Type B pancreatic cell (in vitro differentiated cells): Measurements from ENCODE around the gene LENG1. TPM values are rescaled to one million over a fixed set of nuclear protein-coding genes. Genes with fewer than 3 reads are reported as not detected.

Source experiments
- DNase-seq: peaks from one replicate; pipeline ENCODE4 v3.0.0; 2021; ENCODE audit warnings: mixed read lengths; ENCODE audit not compliant: unreplicated experiment; ENCODE audit errors: extremely low spot score
- H3K27ac Mint-ChIP-seq: 2 replicates; pipeline ENCODE4 v1.8.0; 2021; ENCODE audit warnings: mild to moderate bottlenecking, mixed read lengths
- H3K27me3 Mint-ChIP-seq: 2 replicates; pipeline ENCODE4 v1.8.0; 2021; ENCODE audit warnings: mixed read lengths
- H3K36me3 Mint-ChIP-seq: 2 replicates; pipeline ENCODE4 v1.8.0; 2021; ENCODE audit warnings: mixed read lengths
- H3K4me1 Mint-ChIP-seq: one replicate; pipeline ENCODE4 v1.8.0; 2021; ENCODE audit warnings: mixed read lengths; ENCODE audit not compliant: unreplicated experiment
- H3K4me3 Mint-ChIP-seq: 2 replicates; pipeline ENCODE4 v1.8.0; 2021; ENCODE audit warnings: mild to moderate bottlenecking, mixed read lengths
- H3K9me3 Mint-ChIP-seq: 2 replicates; pipeline ENCODE4 v1.8.0; 2021; ENCODE audit warnings: mixed read lengths
- CTCF ChIP-seq: fragments of 200-600 bp; sonication (generic); conservative IDR thresholded peaks from 2 replicates; pipeline ENCODE4 v1.5.0; 2021; ENCODE audit warnings: antibody characterized with exemption, mild to moderate bottlenecking
- total RNA-seq: library from RNA; stranded (reverse); gene quantifications from 2 replicates; pipeline ENCODE4 v1.2.1, GENCODE V29; 2021; ENCODE audit warnings: low replicate concordance

LENG1 gene
- total RNA-seq, 1 donor from 2014 or later, result 6.6 TPM

- H3K9me3 Mint-ChIP-seq, result no peaks in the 10 kb centered on the region
- peaks cover 4% of the 10 kb centered on the region for H3K36me3 Mint-ChIP-seq
- no peak for DNase-seq
- no peak for TF ChIP-seq CTCF
- H3K27ac Mint-ChIP-seq, result no peak overlapping the region
- no peaks in the 10 kb centered on the region for H3K27me3 Mint-ChIP-seq
- no peak overlapping the region for H3K4me3 Mint-ChIP-seq
- no peaks in the 10 kb centered on the region for H3K4me1 Mint-ChIP-seq
Observed at GRCh38 chr19:54108496-54108895, 51.0 kb downstream of the LENG1 start.

GRCh38 chr19:54107876-54108490 is 51.5 kb downstream of the LENG1 start:
- Mint-ChIP-seq H3K9me3 (no peaks in the 10 kb centered on the region), H3K36me3 (peaks cover 4% of the 10 kb centered on the region), H3K27me3 (no peaks in the 10 kb centered on the region), H3K27ac (no peak overlapping the region), H3K4me1 (no peaks in the 10 kb centered on the region), H3K4me3 (no peak overlapping the region)
- no peak for TF ChIP-seq CTCF
- no peak for DNase-seq

GRCh38 chr19:54106716-54107115 is 52.8 kb downstream of the LENG1 start:
- H3K4me3 Mint-ChIP-seq, result peak overlapping the region; percentile 45
- no peak overlapping the region for H3K27ac Mint-ChIP-seq
- peaks cover 4% of the 10 kb centered on the region for H3K27me3 Mint-ChIP-seq
- peaks cover 4% of the 10 kb centered on the region for H3K36me3 Mint-ChIP-seq
- peaks cover 6% of the 10 kb centered on the region for H3K4me1 Mint-ChIP-seq
- no peaks in the 10 kb centered on the region for H3K9me3 Mint-ChIP-seq
- DNase-seq, result no peak
- TF ChIP-seq CTCF, result no peak

GRCh38 chr19:54105796-54106195 is 53.7 kb downstream of the LENG1 start:
- H3K4me3 Mint-ChIP-seq, result peak overlapping the region; percentile 68
- peaks cover 6% of the 10 kb centered on the region for H3K4me1 Mint-ChIP-seq
- peaks cover 4% of the 10 kb centered on the region for H3K27me3 Mint-ChIP-seq
- no peak overlapping the region for H3K27ac Mint-ChIP-seq
- no peak for TF ChIP-seq CTCF
- H3K36me3 Mint-ChIP-seq, result peaks cover 2% of the 10 kb centered on the region
- H3K9me3 Mint-ChIP-seq, result no peaks in the 10 kb centered on the region
- no peak for DNase-seq

Other genes starting within 250 kb of the LENG1 start
- gene CACNG8, start 196.8 kb downstream of the LENG1 start, total RNA-seq, result 0.05 and 0.97 TPM in 2 replicates
- gene CACNG6, start 168.1 kb downstream of the LENG1 start, total RNA-seq, result 0.27 and 0.98 TPM in 2 replicates
- not detected in 2 replicates for gene VSTM1, start 95.8 kb downstream of the LENG1 start, total RNA-seq
- gene TARM1, start 78.4 kb downstream of the LENG1 start, total RNA-seq, result not detected in 2 replicates
- not detected in 2 replicates for gene OSCAR, start 58.9 kb downstream of the LENG1 start, total RNA-seq
- gene NDUFA3, start 56.9 kb downstream of the LENG1 start, total RNA-seq, result 140 and 155 TPM in 2 replicates
- gene TFPT, start 44.1 kb downstream of the LENG1 start, total RNA-seq, result 14.1 and 17.0 TPM in 2 replicates
- gene PRPF31, start 44.0 kb downstream of the LENG1 start, total RNA-seq, result 80.5 and 89.8 TPM in 2 replicates
- 55.4 and 72.9 TPM in 2 replicates for gene CNOT3, start 22.0 kb downstream of the LENG1 start, total RNA-seq
- gene TMC4, start 13.4 kb upstream of the LENG1 start, total RNA-seq, result 24.2 and 42.1 TPM in 2 replicates
- gene MBOAT7, start 29.9 kb upstream of the LENG1 start, total RNA-seq, result 73.3 and 86.7 TPM in 2 replicates
- gene TSEN34, start 31.6 kb upstream of the LENG1 start, total RNA-seq, result 39.3 and 41.9 TPM in 2 replicates
- 1,437 and 1,455 TPM in 2 replicates for gene RPS9, start 41.1 kb upstream of the LENG1 start, total RNA-seq
- gene LILRB3, start 63.3 kb upstream of the LENG1 start, total RNA-seq, result not detected in 2 replicates
- gene LILRA6, start 83.1 kb upstream of the LENG1 start, total RNA-seq, result not detected in 2 replicates
- gene LILRB5, start 97.6 kb upstream of the LENG1 start, total RNA-seq, result not detected in 2 replicates
- gene LILRB2, start 121.4 kb upstream of the LENG1 start, total RNA-seq, result not detected in 2 replicates
- not detected in 2 replicates for gene LILRA5, start 153.4 kb upstream of the LENG1 start, total RNA-seq
- not detected in 2 replicates for gene LILRA4, start 179.4 kb upstream of the LENG1 start, total RNA-seq
- gene LAIR1, start 205.2 kb upstream of the LENG1 start, total RNA-seq, result not detected in 2 replicates